H9 (cell line): ENCODE measurements around the gene DOHH. TPM values are rescaled to one million over a fixed set of nuclear protein-coding genes. Genes with fewer than 3 reads are reported as not detected.

ENCODE experiments used
- DNase-seq: peaks from one replicate; pipeline ENCODE4 v3.0.0-alpha.2; 2017
- H2AFZ ChIP-seq: one replicate; pipeline ENCODE4 v1.6.1; 2013; ENCODE audit warnings: mild to moderate bottlenecking, low read length, control low read depth, moderate library complexity
- H2AK5ac ChIP-seq: 2 replicates; pipeline ENCODE4 v1.6.1; 2013; ENCODE audit warnings: low read length, control low read depth, mixed read lengths; ENCODE audit not compliant: insufficient read length
- H2BK120ac ChIP-seq: one replicate; pipeline ENCODE4 v1.6.1; 2013; ENCODE audit warnings: low read depth, mild to moderate bottlenecking, low read length, control low read depth, inconsistent platforms; ENCODE audit not compliant: poor library complexity, severe bottlenecking
- H2BK12ac ChIP-seq: 2 replicates; pipeline ENCODE4 v1.6.1; 2013; ENCODE audit warnings: low read length, control low read depth, mixed read lengths, low read depth; ENCODE audit not compliant: insufficient read length
- H2BK15ac ChIP-seq: 2 replicates; pipeline ENCODE4 v1.6.1; 2013; ENCODE audit warnings: low read depth, low read length, control low read depth
- H2BK20ac ChIP-seq: one replicate; pipeline ENCODE4 v1.6.1; 2013; ENCODE audit warnings: low read depth, mild to moderate bottlenecking, low read length, control low read depth, inconsistent platforms; ENCODE audit not compliant: poor library complexity, severe bottlenecking
- H2BK5ac ChIP-seq: 2 replicates; pipeline ENCODE4 v1.6.1; 2013; ENCODE audit warnings: low read length, control low read depth, mixed read lengths; ENCODE audit not compliant: insufficient read length
- H3K14ac ChIP-seq: 2 replicates; pipeline ENCODE4 v1.6.1; 2013; ENCODE audit warnings: low read length, control low read depth; ENCODE audit not compliant: insufficient read depth
- H3K18ac ChIP-seq: 2 replicates; pipeline ENCODE4 v1.6.1; 2013; ENCODE audit warnings: low read depth, mild to moderate bottlenecking, mixed read lengths, low read length, control low read depth; ENCODE audit not compliant: insufficient read length
- H3K23ac ChIP-seq: 2 replicates; pipeline ENCODE4 v1.6.1; 2013; ENCODE audit warnings: low read length, control low read depth, mixed read lengths, low read depth; ENCODE audit not compliant: insufficient read length
- H3K23me2 ChIP-seq: 2 replicates; pipeline ENCODE4 v1.6.1; 2013; ENCODE audit warnings: low read depth, mild to moderate bottlenecking, mixed read lengths, low read length, control low read depth; ENCODE audit not compliant: insufficient read length, poor library complexity, severe bottlenecking
- H3K27ac ChIP-seq: 2 replicates; pipeline ENCODE4 v1.5.1; 2013; ENCODE audit warnings: low read length, control low read depth, mixed read lengths, low read depth; ENCODE audit not compliant: insufficient read length
- H3K27me3 ChIP-seq: 2 replicates; pipeline ENCODE4 v1.6.1; 2013; ENCODE audit warnings: low read length, control low read depth, inconsistent platforms; ENCODE audit not compliant: insufficient read depth
- H3K4ac ChIP-seq: 2 replicates; pipeline ENCODE4 v1.6.1; 2013; ENCODE audit warnings: low read depth, mild to moderate bottlenecking, control low read depth, inconsistent platforms, low read length, moderate library complexity
- H3K4me1 ChIP-seq: 2 replicates; pipeline ENCODE4 v1.6.1; 2013; ENCODE audit warnings: low read length, control low read depth, inconsistent platforms; ENCODE audit not compliant: insufficient read depth
- H3K4me2 ChIP-seq: 2 replicates; pipeline ENCODE4 v1.6.1; 2013; ENCODE audit warnings: low read length, control low read depth, mixed read lengths; ENCODE audit not compliant: insufficient read length, insufficient read depth
- H3K56ac ChIP-seq: 2 replicates; pipeline ENCODE4 v1.6.1; 2013; ENCODE audit warnings: low read depth, mild to moderate bottlenecking, mixed read lengths, low read length, control low read depth; ENCODE audit not compliant: insufficient read length
- H3K79me1 ChIP-seq: 2 replicates; pipeline ENCODE4 v1.6.1; 2013; ENCODE audit warnings: low read depth, mild to moderate bottlenecking, moderate library complexity, low read length, control low read depth, inconsistent platforms; ENCODE audit not compliant: insufficient read depth, poor library complexity, severe bottlenecking
- H3K79me2 ChIP-seq: 2 replicates; pipeline ENCODE4 v1.6.1; 2013; ENCODE audit warnings: low read length, control low read depth, inconsistent platforms; ENCODE audit not compliant: insufficient read depth
- H3K9ac ChIP-seq: 2 replicates; pipeline ENCODE4 v1.6.1; 2013; ENCODE audit warnings: low read length, control low read depth, mixed read lengths; ENCODE audit not compliant: insufficient read length; ENCODE audit errors: extremely low read depth
- H3K9me3 ChIP-seq: one replicate; pipeline ENCODE4 v1.6.1; 2013; ENCODE audit warnings: low read depth, low read length, inconsistent platforms; ENCODE audit not compliant: control insufficient read depth
- H3T11ph ChIP-seq: one replicate; pipeline ENCODE4 v1.6.1; 2013; ENCODE audit warnings: mild to moderate bottlenecking, low read length, control low read depth, inconsistent platforms
- H4K20me1 ChIP-seq: one replicate; pipeline ENCODE4 v1.6.1; 2013; ENCODE audit not compliant: control insufficient read depth, insufficient read length, insufficient read depth
- H4K5ac ChIP-seq: 2 replicates; pipeline ENCODE4 v1.6.1; 2013; ENCODE audit warnings: low read depth, mild to moderate bottlenecking, mixed read lengths, low read length, control low read depth; ENCODE audit not compliant: insufficient read length
- H4K8ac ChIP-seq: replicated peaks from 2 replicates; pipeline ENCODE4 v1.6.1; 2013; ENCODE audit warnings: low read length, control low read depth, mixed read lengths, low read depth; ENCODE audit not compliant: insufficient read length
- H4K91ac ChIP-seq: 2 replicates; pipeline ENCODE4 v1.6.1; 2013; ENCODE audit warnings: low read depth, mild to moderate bottlenecking, moderate library complexity, mixed read lengths, low read length, control low read depth; ENCODE audit not compliant: insufficient read length
- H3K27ac Mint-ChIP-seq, 3 experiments: 2 replicates in 2 of 3; 3 replicates in 1 of 3; pipeline ENCODE4 v1.8.0; 2020 to 2021; ENCODE audit warnings: mixed read lengths in 3 of 3, mild to moderate bottlenecking in 1 of 3, moderate library complexity in 1 of 3
- H3K27me3 Mint-ChIP-seq: 2 replicates; pipeline ENCODE4 v1.8.0; 2021; ENCODE audit warnings: low read depth, mild to moderate bottlenecking, moderate library complexity, mixed read lengths
- H3K36me3 Mint-ChIP-seq, 3 experiments: 2 replicates in 2 of 3; 3 replicates in 1 of 3; pipeline ENCODE4 v1.8.0; 2020 to 2021; ENCODE audit warnings: low read depth in 3 of 3, mixed read lengths in 3 of 3; ENCODE audit not compliant: insufficient read depth in 1 of 3
- H3K4me1 Mint-ChIP-seq, 2 experiments: 2 replicates each; pipeline ENCODE4 v1.8.0; 2020; ENCODE audit warnings: mixed read lengths in 2 of 2
- H3K4me3 Mint-ChIP-seq, 2 experiments: 2 replicates in 1 of 2; 3 replicates in 1 of 2; pipeline ENCODE4 v1.8.0; 2020 to 2021; ENCODE audit warnings: mild to moderate bottlenecking in 2 of 2, mixed read lengths in 2 of 2, moderate library complexity in 1 of 2
- H3K9me3 Mint-ChIP-seq, 2 experiments: 2 replicates in 1 of 2; 3 replicates in 1 of 2; pipeline ENCODE4 v1.8.0; 2020; ENCODE audit warnings: mild to moderate bottlenecking in 2 of 2, mixed read lengths in 2 of 2, moderate library complexity in 1 of 2
- CTCF ChIP-seq: fragments of 200-600 bp; sonication (generic); conservative IDR thresholded peaks from 3 replicates; pipeline ENCODE4 v1.8.0; 2021; ENCODE audit warnings: antibody characterized with exemption, mild to moderate bottlenecking
- WGBS: extraction: QIAGEN DNeasy Blood & Tissue Kit; methylation state at CpG from one replicate; pipeline ENCODE4 v1.1.7; 2013; ENCODE audit warnings: missing lambda C conversion rate, low lambda C conversion rate, mixed read lengths; ENCODE audit not compliant: insufficient read length; ENCODE audit errors: extremely low coverage; 5-methylcytosine and 5-hydroxymethylcytosine counted together
- total RNA-seq: library from RNA; stranded (reverse); gene quantifications from 2 replicates; pipeline ENCODE4 v1.2.1, GENCODE V29; 2021

Gene DOHH
- total RNA-seq, 1 experiment from 2014 or later, result 16.5 TPM

DNA sequence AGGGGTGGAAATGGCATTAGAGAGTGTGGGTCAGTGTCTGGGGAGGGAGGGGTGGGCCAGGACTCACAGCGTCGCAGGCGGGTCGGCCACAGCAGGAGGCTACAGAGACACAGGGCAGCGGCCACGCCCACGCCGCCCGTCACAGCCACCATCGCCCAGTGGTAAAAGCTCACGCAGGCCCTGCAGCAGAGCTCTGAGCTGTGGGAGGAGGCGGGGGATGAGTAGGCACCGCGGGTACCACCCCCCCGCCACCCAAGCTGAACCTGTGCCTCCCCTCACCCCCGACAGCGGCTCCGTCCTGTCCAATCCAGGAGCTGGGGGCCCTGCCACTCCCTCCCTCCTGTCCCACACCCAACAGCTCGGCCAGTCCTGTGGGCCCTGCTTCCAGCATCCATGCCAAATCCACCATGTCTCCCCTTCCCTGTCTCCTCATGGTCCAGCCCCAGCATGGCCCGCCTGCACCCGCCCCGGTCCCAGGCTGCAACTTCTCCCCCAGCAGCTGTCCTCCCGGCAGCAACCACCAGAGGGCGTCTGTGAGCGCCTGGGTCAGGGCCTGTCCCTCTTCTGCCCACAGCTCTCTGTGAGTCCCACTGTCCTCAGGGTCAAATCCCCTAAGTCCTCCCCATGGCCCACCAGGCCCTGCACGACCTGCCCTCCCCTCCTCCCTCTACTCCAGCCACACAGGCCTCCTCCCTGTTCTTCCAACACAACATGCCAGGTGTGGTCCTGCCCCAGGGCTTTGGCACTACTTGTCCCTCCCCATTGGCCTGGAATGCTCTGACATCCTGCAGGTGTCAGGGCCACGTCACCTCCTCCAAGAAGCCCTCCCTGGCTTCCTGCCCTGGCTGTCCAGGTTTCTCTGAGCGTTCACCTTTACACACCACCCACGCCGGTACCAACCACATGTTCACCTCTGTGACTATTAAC is 44.5 kb upstream of the DOHH start:
- Histone ChIP-seq H3K56ac (no peak overlapping the region), H3K18ac (no peak overlapping the region), H3T11ph (no peak overlapping the region), H2BK15ac (no peak overlapping the region), H3K23me2 (no peaks in the 10 kb centered on the region), H3K79me1 (no peaks in the 10 kb centered on the region), H3K23ac (no peak overlapping the region), H2BK5ac (no peak overlapping the region), H4K5ac (no peak overlapping the region), H4K91ac (no peak overlapping the region), H3K14ac (no peak overlapping the region), H2AK5ac (no peak overlapping the region), H4K20me1 (no peaks in the 10 kb centered on the region), H4K8ac (no peak overlapping the region), H3K9ac (no peak overlapping the region), H3K79me2 (no peaks in the 10 kb centered on the region), H2AFZ (no peak overlapping the region), H2BK20ac (no peak overlapping the region), H3K9me3 (no peaks in the 10 kb centered on the region), H3K4ac (no peak overlapping the region), H2BK120ac (no peak overlapping the region), H2BK12ac (no peak overlapping the region), H3K27me3 (no peaks in the 10 kb centered on the region), H3K4me2 (no peak overlapping the region), H3K27ac (no peak overlapping the region), H3K4me1 (no peaks in the 10 kb centered on the region)
- Mint-ChIP-seq H3K4me3 (no peak overlapping the region), H3K27ac (peak overlapping the region in 1 of 3 experiments; percentile 44; a peak in 2 of 7 replicates), H3K9me3 (no peaks in the 10 kb centered on the region), H3K36me3 (peaks cover 2 to 10% (median 9%) of the 10 kb centered on the region in 3 experiments; a peak in 6 of 7 replicates), H3K4me1 (peaks cover 2 to 3% of the 10 kb centered on the region in 2 experiments; a peak in 1 of 4 replicates), H3K27me3 (no peaks in the 10 kb centered on the region)
- peak; percentile 97 for TF ChIP-seq CTCF
- no CpG with 5 or more reads among the region's 30 CpGs for WGBS
- peak; percentile 90 for DNase-seq
